RWPE1 (cell line): ENCODE data around the gene MS4A13.

Experiments used
- CTCF ChIA-PET: fragments of 350-600 bp; sonication (Branson Sonifier 250); formaldehyde crosslinking; extraction: SDS; loops from one replicate; lab custom pipeline; 2021; lab: Yijun Ruan, JAX
- POLR2A ChIA-PET: fragments of 400-600 bp; formaldehyde crosslinking; extraction: SDS; loops from one replicate; lab custom pipeline; 2020; ENCODE audit warnings: antibody characterized with exemption; ENCODE audit not compliant: low non-redundant PET; lab: Yijun Ruan, JAX
- DNase-seq: peaks from one replicate; pipeline ENCODE4 v3.0.0; 2012; ENCODE audit warnings: low spot score
- H3K27ac ChIP-seq: fragments of 450-650 bp; 2 replicates; pipeline ENCODE4 v1.5.1; 2017
- CTCF ChIP-seq: fragments of 450-650 bp; conservative IDR thresholded peaks from 2 replicates; pipeline ENCODE4 v1.5.1; 2017; ENCODE audit warnings: low read depth, mild to moderate bottlenecking

The MS4A13 gene

GRCh38 chr11:60492488-60493009, 22.6 kb upstream of the MS4A13 start, which contains the start of gene MS4A12:
TSS of gene MS4A12 (plus strand) at chr11:60492778. CDS start at chr11:60497319, 4,541 bp downstream.
- POLR2A ChIA-PET, result no interaction called here
- CTCF ChIA-PET, result interaction anchor here (0.7 kb wide), 1 partner anchor 49 kb away, joined by 3 read pairs; no protein-coding TSS in a partner anchor

GRCh38 chr11:60493454-60493853, 21.7 kb upstream of the MS4A13 start:
- ChIA-PET POLR2A (no interaction called here), CTCF (interaction anchor here (0.6 to 1.2 kb wide), 3 partner anchors 12 to 50 kb away, joined by 3 to 7 read pairs (median 3); no protein-coding TSS in a partner anchor)
- H3K27ac ChIP-seq, result no peak overlapping the region
- no peak for DNase-seq
- no peak for TF ChIP-seq CTCF

More at GRCh38 chr11:60492488-60493009, 22.6 kb upstream of the MS4A13 start, which contains the start of gene MS4A12:
- no peak for DNase-seq
- TF ChIP-seq CTCF, result no peak
- H3K27ac ChIP-seq, result no peak within 1 kb of the TSS

GRCh38 chr11:60498399-60498798, 16.8 kb upstream of the MS4A13 start:
- no peak for TF ChIP-seq CTCF
- no peak overlapping the region for H3K27ac ChIP-seq
- no peak for DNase-seq
- ChIA-PET POLR2A (no interaction called here), CTCF (no interaction called here)

GRCh38 chr11:60498853-60499252, 16.3 kb upstream of the MS4A13 start:
- no peak for DNase-seq
- POLR2A ChIA-PET, result no interaction called here
- no peak for TF ChIP-seq CTCF
- H3K27ac ChIP-seq, result no peak overlapping the region
- CTCF ChIA-PET, result no interaction called here

- ChIA-PET CTCF (no interaction called here), POLR2A (no interaction called here)
- no peak for DNase-seq
- H3K27ac ChIP-seq, result no peak overlapping the region
- TF ChIP-seq CTCF, result no peak
These were observed 14.8 kb upstream of the MS4A13 start for GRCh38 chr11:60500276-60500910.

- no peak for TF ChIP-seq CTCF
- DNase-seq, result no peak
- ChIA-PET POLR2A (no interaction called here), CTCF (no interaction called here)
- H3K27ac ChIP-seq, result no peak overlapping the region
These were observed 12.9 kb upstream of the MS4A13 start for GRCh38 chr11:60502221-60502775.
